ENCODE measurements around the gene TMEM200C.
"Not testable (repeated sequence)": the region's sequence is repeated elsewhere in the genome, so short reads cannot be mapped to it uniquely, and the experiment has no call there.

TMEM200C gene

GRCh38 chr18:5871426-5871825 lies 23.9 kb downstream of the TMEM200C start:
- Histone ChIP-seq H3K79me2 (no peaks in the 10 kb centered on the region), H3K4me2 (ENCODE audit: low read length) (no peak overlapping the region), H3K4me3 (ENCODE audit: low read depth, low read length) (no peak overlapping the region), H3K9me3 (ENCODE audit: control insufficient read depth, low read length) (no peaks in the 10 kb centered on the region), H3K4me1 (no peaks in the 10 kb centered on the region), H3K27ac (no peak overlapping the region), H2AFZ (no peak overlapping the region), H3K27me3 (ENCODE audit: control insufficient read depth, insufficient read depth, low read length) (no peaks in the 10 kb centered on the region), H3K9ac (no peak overlapping the region), H3K36me3 (ENCODE audit: control insufficient read depth, insufficient read depth, low read length) (no peaks in the 10 kb centered on the region)
- TF ChIP-seq CTCF (IDR thresholded peaks at IDR 0.05): no peak

- H3K4me1 ChIP-seq: no peaks in the 10 kb centered on the region
- H3K27ac ChIP-seq: no peak overlapping the region
- H3K4me3 ChIP-seq (ENCODE audit: low read depth, low read length): no peak overlapping the region
- H2AFZ ChIP-seq: no peak overlapping the region
- H3K27me3 ChIP-seq (ENCODE audit: control insufficient read depth, insufficient read depth, low read length): no peaks in the 10 kb centered on the region
- no peak overlapping the region for H3K4me2 ChIP-seq (ENCODE audit: low read length)
- H3K36me3 ChIP-seq (ENCODE audit: control insufficient read depth, insufficient read depth, low read length): no peaks in the 10 kb centered on the region
- H3K9me3 ChIP-seq (ENCODE audit: control insufficient read depth, low read length): no peaks in the 10 kb centered on the region
- H3K79me2 ChIP-seq: no peaks in the 10 kb centered on the region
- no peak overlapping the region for H3K9ac ChIP-seq
- peak; percentile 86 for TF ChIP-seq CTCF (IDR thresholded peaks at IDR 0.05)
These were observed 27.0 kb downstream of the TMEM200C start for GRCh38 chr18:5868218-5868854.

- no peak overlapping the region for H3K9ac ChIP-seq
- no peaks in the 10 kb centered on the region for H3K27me3 ChIP-seq (ENCODE audit: control insufficient read depth, insufficient read depth, low read length)
- no peak overlapping the region for H3K27ac ChIP-seq
- H2AFZ ChIP-seq: no peak overlapping the region
- H3K4me3 ChIP-seq (ENCODE audit: low read depth, low read length): no peak overlapping the region
- TF ChIP-seq CTCF (IDR thresholded peaks at IDR 0.05): no peak
- no peak overlapping the region for H3K4me2 ChIP-seq (ENCODE audit: low read length)
- no peaks in the 10 kb centered on the region for H3K79me2 ChIP-seq
- H3K9me3 ChIP-seq (ENCODE audit: control insufficient read depth, low read length): no peaks in the 10 kb centered on the region
- H3K4me1 ChIP-seq: no peaks in the 10 kb centered on the region
- H3K36me3 ChIP-seq (ENCODE audit: control insufficient read depth, insufficient read depth, low read length): no peaks in the 10 kb centered on the region
These were observed 29.8 kb downstream of the TMEM200C start for GRCh38 chr18:5865521-5865920.

GRCh38 chr18:5862127-5862526 lies 33.2 kb downstream of the TMEM200C start:
- not testable (repeated sequence) for H2AFZ ChIP-seq; H3K9me3 ChIP-seq (ENCODE audit: control insufficient read depth, low read length); H3K27me3 ChIP-seq (ENCODE audit: control insufficient read depth, insufficient read depth, low read length); H3K27ac ChIP-seq; H3K4me1 ChIP-seq; H3K79me2 ChIP-seq; H3K36me3 ChIP-seq (ENCODE audit: control insufficient read depth, insufficient read depth, low read length); H3K4me3 ChIP-seq (ENCODE audit: low read depth, low read length); H3K4me2 ChIP-seq (ENCODE audit: low read length); H3K9ac ChIP-seq

- Histone ChIP-seq H3K27me3 (ENCODE audit: control insufficient read depth, insufficient read depth, low read length) (no peaks in the 10 kb centered on the region), H3K27ac (no peak overlapping the region), H3K4me3 (ENCODE audit: low read depth, low read length) (no peak overlapping the region), H3K9me3 (ENCODE audit: control insufficient read depth, low read length) (no peaks in the 10 kb centered on the region), H3K4me1 (peaks cover 8% of the 10 kb centered on the region), H3K79me2 (no peaks in the 10 kb centered on the region), H2AFZ (no peak overlapping the region), H3K4me2 (ENCODE audit: low read length) (no peak overlapping the region), H3K9ac (no peak overlapping the region), H3K36me3 (ENCODE audit: control insufficient read depth, insufficient read depth, low read length) (no peaks in the 10 kb centered on the region)
- TF ChIP-seq CTCF (IDR thresholded peaks at IDR 0.05): no peak
These were observed 38.1 kb downstream of the TMEM200C start for GRCh38 chr18:5857180-5857579.
